ENCODE results near the gene EXT2. TPM values are rescaled to one million over a fixed set of nuclear protein-coding genes. Genes with fewer than 3 reads are reported as not detected.

The EXT2 gene
- total RNA-seq, 3 donors from 2014 or later (not counting 1 experiment from before 2014, with no cell fraction given) = 44.2 to 50.3 (median 45.8) TPM

GRCh38 chr11:44268614-44269080 lies 173.2 kb downstream of the EXT2 start:
- intact Hi-C loops (cut with micrococcal nuclease) = no loop called here
- 73% methylated on average over 5 of the region's 5 CpGs for WGBS (ENCODE audit: insufficient coverage)
- H3K36me3 Mint-ChIP-seq = no peaks in the 10 kb centered on the region

DNA sequence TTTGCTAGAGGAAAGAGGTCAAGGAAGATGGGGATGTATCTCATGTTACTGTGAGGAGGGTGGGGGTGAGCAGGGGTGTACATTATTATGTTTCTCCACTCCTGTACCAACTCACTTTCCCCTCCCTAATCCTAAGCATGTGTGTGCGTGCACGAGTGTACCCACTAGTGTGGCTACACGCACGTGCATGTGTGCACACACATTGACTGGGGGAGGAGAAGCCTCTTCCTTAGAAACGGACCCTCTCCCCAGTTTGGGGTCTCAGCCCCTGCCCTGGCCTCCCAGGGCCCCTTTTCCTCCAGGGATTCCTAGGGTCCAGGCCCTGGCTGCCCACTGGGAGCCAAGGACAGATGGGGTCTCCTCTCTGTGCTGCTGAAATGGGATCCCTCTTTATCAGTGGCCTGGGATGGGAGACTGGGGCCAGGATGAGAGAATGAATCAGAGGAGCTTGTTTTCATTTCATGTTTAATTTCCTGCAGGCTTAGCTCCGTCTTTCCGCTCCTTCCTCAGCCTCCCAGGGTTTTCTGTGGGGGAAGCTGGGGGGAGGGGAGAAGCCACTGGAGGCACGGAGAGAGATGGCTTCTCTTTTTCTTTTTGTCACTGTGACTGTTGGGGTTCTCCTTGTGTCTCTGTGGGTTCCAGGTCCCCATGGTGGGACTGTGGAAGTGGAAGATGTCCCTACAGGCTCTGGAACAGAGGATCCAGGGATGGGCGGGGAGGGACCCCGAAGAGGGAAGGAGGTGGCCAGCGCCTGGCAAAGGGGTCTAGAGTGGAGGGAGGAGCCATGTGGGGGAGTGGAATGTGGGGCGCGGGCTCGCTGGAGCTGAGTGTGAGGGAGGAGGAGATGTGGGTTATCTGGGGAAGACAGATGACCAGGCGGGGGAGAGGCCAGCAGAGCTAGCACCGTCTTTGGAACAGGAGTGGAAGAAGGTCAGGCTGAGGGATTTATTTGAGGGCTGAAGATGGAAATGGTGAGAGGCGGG lies 174.2 kb downstream of the EXT2 start:
- Histone ChIP-seq H3K4me1 (ENCODE audit: control insufficient read depth, insufficient read depth, low read length) (no peaks in the 10 kb centered on the region), H3K4me3 (ENCODE audit: low read length) (no peak overlapping the region), H3K27ac (ENCODE audit: low read length) (no peak overlapping the region), H3K36me3 (ENCODE audit: control insufficient read depth, insufficient read depth, low read length) (no peaks in the 10 kb centered on the region), H3K9me3 (ENCODE audit: control insufficient read depth, insufficient read depth, low read length) (no peaks in the 10 kb centered on the region), H3K27me3 (ENCODE audit: control insufficient read depth, insufficient read depth, low read length) (no peaks in the 10 kb centered on the region)
- DNase-seq (no peak), ATAC-seq (no peak)
- H3K4me3 Mint-ChIP-seq = no peak overlapping the region
- peaks cover 0 to 5% of the 10 kb centered on the region in 2 donors for H3K4me1 Mint-ChIP-seq
- H3K27me3 Mint-ChIP-seq (ENCODE audit: low read depth in 2 of 2) = peaks cover 0 to 3% of the 10 kb centered on the region in 2 donors
- intact Hi-C loops (cut with micrococcal nuclease) = no loop called here
- no peak for TF ChIP-seq CTCF (IDR thresholded peaks at IDR 0.05)
- no peak overlapping the region for H3K27ac Mint-ChIP-seq
- WGBS (ENCODE audit: insufficient coverage) = 82% methylated on average over 17 of the region's 17 CpGs
- H3K9me3 Mint-ChIP-seq = no peaks in the 10 kb centered on the region
- H3K36me3 Mint-ChIP-seq = no peaks in the 10 kb centered on the region

More at GRCh38 chr11:44268614-44269080, 173.2 kb downstream of the EXT2 start:
- Mint-ChIP-seq H3K4me3 (no peak overlapping the region), H3K9me3 (no peaks in the 10 kb centered on the region), H3K4me1 (peaks cover 0 to 5% of the 10 kb centered on the region in 2 donors), H3K27ac (no peak overlapping the region), H3K27me3 (ENCODE audit: low read depth in 2 of 2) (peaks cover 0 to 3% of the 10 kb centered on the region in 2 donors)
- no peak overlapping the region for H3K27ac ChIP-seq (ENCODE audit: low read length)
- H3K27me3 ChIP-seq (ENCODE audit: control insufficient read depth, insufficient read depth, low read length) = no peaks in the 10 kb centered on the region
- H3K4me1 ChIP-seq (ENCODE audit: control insufficient read depth, insufficient read depth, low read length) = no peaks in the 10 kb centered on the region
- no peak overlapping the region for H3K4me3 ChIP-seq (ENCODE audit: low read length)
- DNase-seq (no peak), ATAC-seq (no peak)
- TF ChIP-seq CTCF (IDR thresholded peaks at IDR 0.05) = no peak
- no peaks in the 10 kb centered on the region for H3K9me3 ChIP-seq (ENCODE audit: control insufficient read depth, insufficient read depth, low read length)
- H3K36me3 ChIP-seq (ENCODE audit: control insufficient read depth, insufficient read depth, low read length) = no peaks in the 10 kb centered on the region

GRCh38 chr11:44270403-44271273 lies 175.2 kb downstream of the EXT2 start:
- no peak overlapping the region for H3K27ac ChIP-seq (ENCODE audit: low read length)
- intact Hi-C loops (cut with micrococcal nuclease) = loop anchor here (1.0 kb wide), 1 partner anchor 25 kb away; no protein-coding TSS in a partner anchor
- DNase-seq (no peak), ATAC-seq (no peak)
- no peak for TF ChIP-seq CTCF (IDR thresholded peaks at IDR 0.05)
- WGBS (ENCODE audit: insufficient coverage) = 88% methylated on average over 20 of the region's 20 CpGs
- Mint-ChIP-seq H3K27me3 (ENCODE audit: low read depth in 2 of 2) (peaks cover 0 to 3% of the 10 kb centered on the region in 2 donors), H3K4me3 (no peak overlapping the region), H3K27ac (no peak overlapping the region), H3K36me3 (no peaks in the 10 kb centered on the region), H3K4me1 (peaks cover 0 to 5% of the 10 kb centered on the region in 2 donors), H3K9me3 (no peaks in the 10 kb centered on the region)
- H3K4me3 ChIP-seq (ENCODE audit: low read length) = no peak overlapping the region
- H3K36me3 ChIP-seq (ENCODE audit: control insufficient read depth, insufficient read depth, low read length) = no peaks in the 10 kb centered on the region
- no peaks in the 10 kb centered on the region for H3K27me3 ChIP-seq (ENCODE audit: control insufficient read depth, insufficient read depth, low read length)
- H3K4me1 ChIP-seq (ENCODE audit: control insufficient read depth, insufficient read depth, low read length) = no peaks in the 10 kb centered on the region
- H3K9me3 ChIP-seq (ENCODE audit: control insufficient read depth, insufficient read depth, low read length) = no peaks in the 10 kb centered on the region

All from natural killer cell (primary cell).